ENCODE results near the gene FAM237B. TPM values are rescaled to one million over a fixed set of nuclear protein-coding genes. Genes with fewer than 3 reads are reported as not detected.

FAM237B gene
- total and polyA plus RNA-seq, 2 donors (not counting 1 experiment from before 2014, with no cell fraction given) = not detected

DNA sequence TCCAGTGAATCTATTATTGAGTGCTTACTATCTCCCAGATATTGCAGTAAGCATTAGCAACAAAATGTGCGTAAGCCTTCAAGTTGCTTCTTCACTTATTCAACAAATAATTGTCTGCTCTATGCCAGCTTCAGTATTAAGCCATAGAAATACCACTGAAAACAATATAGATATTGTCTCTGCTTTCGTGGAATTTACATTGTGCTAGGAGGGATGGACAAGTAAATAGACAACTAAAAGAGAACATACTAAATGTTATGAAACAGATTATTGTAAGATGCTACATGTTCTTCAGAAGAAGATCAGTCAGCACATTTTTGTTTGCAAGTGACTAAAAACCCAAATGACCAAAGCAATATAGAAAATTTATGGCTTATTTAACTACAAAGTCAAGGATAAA lies 48.9 kb downstream of the FAM237B start:
- H3K27me3 Mint-ChIP-seq = peaks cover 6% of the 10 kb centered on the region
- no peak for ATAC-seq (ENCODE audit: low read depth)
- no peak overlapping the region for H3K27ac Mint-ChIP-seq
- Histone ChIP-seq H4K20me1 (ENCODE audit: control insufficient read depth, insufficient read depth, low read length, poor library complexity, severe bottlenecking) (no peaks in the 10 kb centered on the region), H3K79me2 (ENCODE audit: control insufficient read depth, insufficient read depth, low read length) (no peaks in the 10 kb centered on the region), H3K4me2 (replicated peaks; ENCODE audit: low read depth, low read length, poor library complexity, severe bottlenecking) (no peak overlapping the region), H2AFZ (ENCODE audit: insufficient read depth, low read depth, low read length, poor library complexity, severe bottlenecking) (no peak overlapping the region), H3K9ac (ENCODE audit: low read length) (no peak overlapping the region), H3K27ac (ENCODE audit: low read length in 2 of 2) (no peak overlapping the region), H3K36me3 (replicated peaks in 1 of 2; ENCODE audit: control extremely low read depth in 1 of 2, control insufficient read depth in 1 of 2, extremely low read depth in 1 of 2, insufficient read depth in 2 of 2, low read length in 1 of 2) (no peaks in the 10 kb centered on the region), H3K4me1 (ENCODE audit: control insufficient read depth in 2 of 2, insufficient read depth in 2 of 2, low read length in 2 of 2) (no peaks in the 10 kb centered on the region), H3K27me3 (replicated peaks in 1 of 4; ENCODE audit: control extremely low read depth in 1 of 4, control insufficient read depth in 3 of 4, insufficient read depth in 4 of 4, low read length in 3 of 4) (no peaks in the 10 kb centered on the region), H3K9me3 (ENCODE audit: control extremely low read depth in 1 of 3, control insufficient read depth in 2 of 3, insufficient read depth in 1 of 3, low read length in 2 of 3) (no peaks in the 10 kb centered on the region), H3K4me3 (ENCODE audit: control extremely low read depth in 1 of 5, extremely low read depth in 1 of 5, insufficient read depth in 1 of 5, low read depth in 2 of 5, low read length in 4 of 5) (no peak overlapping the region)
- no peak for DNase-seq
- no peaks in the 10 kb centered on the region for H3K9me3 Mint-ChIP-seq (ENCODE audit: insufficient read depth)
- no peaks in the 10 kb centered on the region for H3K4me1 Mint-ChIP-seq
- no peak overlapping the region for H3K4me3 Mint-ChIP-seq
- ChIA-PET POLR2A (no interaction called here), CTCF (no interaction called here)
- TF ChIP-seq, protein P1, sequence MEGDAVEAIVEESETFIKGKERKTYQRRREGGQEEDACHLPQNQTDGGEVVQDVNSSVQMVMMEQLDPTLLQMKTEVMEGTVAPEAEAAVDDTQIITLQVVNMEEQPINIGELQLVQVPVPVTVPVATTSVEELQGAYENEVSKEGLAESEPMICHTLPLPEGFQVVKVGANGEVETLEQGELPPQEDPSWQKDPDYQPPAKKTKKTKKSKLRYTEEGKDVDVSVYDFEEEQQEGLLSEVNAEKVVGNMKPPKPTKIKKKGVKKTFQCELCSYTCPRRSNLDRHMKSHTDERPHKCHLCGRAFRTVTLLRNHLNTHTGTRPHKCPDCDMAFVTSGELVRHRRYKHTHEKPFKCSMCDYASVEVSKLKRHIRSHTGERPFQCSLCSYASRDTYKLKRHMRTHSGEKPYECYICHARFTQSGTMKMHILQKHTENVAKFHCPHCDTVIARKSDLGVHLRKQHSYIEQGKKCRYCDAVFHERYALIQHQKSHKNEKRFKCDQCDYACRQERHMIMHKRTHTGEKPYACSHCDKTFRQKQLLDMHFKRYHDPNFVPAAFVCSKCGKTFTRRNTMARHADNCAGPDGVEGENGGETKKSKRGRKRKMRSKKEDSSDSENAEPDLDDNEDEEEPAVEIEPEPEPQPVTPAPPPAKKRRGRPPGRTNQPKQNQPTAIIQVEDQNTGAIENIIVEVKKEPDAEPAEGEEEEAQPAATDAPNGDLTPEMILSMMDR (IDR thresholded peaks at IDR 0.05) = no peak
- TF ChIP-seq EZH2 (IDR thresholded peaks at IDR 0.05; ENCODE audit: borderline replicate concordance, insufficient read depth, low read depth, low read length, poor library complexity, severe bottlenecking) = no peak
- no CpG with 5 or more reads among the region's 2 CpGs for WGBS (ENCODE audit: insufficient coverage)
- intact Hi-C loops (cut with micrococcal nuclease) = no loop called here

DNA sequence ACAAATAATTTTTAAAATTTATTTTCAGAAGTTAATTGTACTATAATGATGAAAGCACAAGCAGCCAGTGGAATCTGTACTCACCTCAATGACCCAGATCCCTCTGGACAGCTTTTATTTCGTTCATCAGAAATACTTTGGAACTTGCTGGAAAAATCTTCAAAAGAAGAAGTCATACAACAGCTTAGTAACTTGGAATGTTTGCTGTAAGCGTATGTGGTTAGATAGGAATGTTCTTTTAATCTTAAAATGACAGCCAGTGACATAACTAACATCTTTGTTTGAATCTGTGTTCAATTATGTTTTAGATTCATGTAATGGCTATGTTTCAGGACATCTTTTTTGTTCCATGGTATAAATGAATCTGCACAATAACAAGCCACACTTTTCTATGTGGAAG lies 49.4 kb downstream of the FAM237B start:
- POLR2A ChIA-PET = no interaction called here
- no peak overlapping the region for H3K27ac ChIP-seq (ENCODE audit: low read length in 2 of 2)
- no peaks in the 10 kb centered on the region for H3K27me3 ChIP-seq (replicated peaks in 1 of 4; ENCODE audit: control extremely low read depth in 1 of 4, control insufficient read depth in 3 of 4, insufficient read depth in 4 of 4, low read length in 3 of 4)
- H3K4me1 ChIP-seq (ENCODE audit: control insufficient read depth in 2 of 2, insufficient read depth in 2 of 2, low read length in 2 of 2) = no peaks in the 10 kb centered on the region
- Mint-ChIP-seq H3K27me3 (peaks cover 8% of the 10 kb centered on the region), H3K27ac (no peak overlapping the region), H3K4me3 (no peak overlapping the region), H3K4me1 (no peaks in the 10 kb centered on the region), H3K9me3 (ENCODE audit: insufficient read depth) (no peaks in the 10 kb centered on the region)
- H3K9me3 ChIP-seq (ENCODE audit: control extremely low read depth in 1 of 3, control insufficient read depth in 2 of 3, insufficient read depth in 1 of 3, low read length in 2 of 3) = no peaks in the 10 kb centered on the region
- no peak for ATAC-seq (ENCODE audit: low read depth)
- CTCF ChIA-PET = no interaction called here
- no peak overlapping the region for H3K4me2 ChIP-seq (replicated peaks; ENCODE audit: low read depth, low read length, poor library complexity, severe bottlenecking)
- no peaks in the 10 kb centered on the region for H3K36me3 ChIP-seq (replicated peaks in 1 of 2; ENCODE audit: control extremely low read depth in 1 of 2, control insufficient read depth in 1 of 2, extremely low read depth in 1 of 2, insufficient read depth in 2 of 2, low read length in 1 of 2)
- intact Hi-C loops (cut with micrococcal nuclease) = no loop called here
- no peak overlapping the region for H2AFZ ChIP-seq (ENCODE audit: insufficient read depth, low read depth, low read length, poor library complexity, severe bottlenecking)
- WGBS (ENCODE audit: insufficient coverage) = 100% methylated on average over 1 of the region's 2 CpGs
- no peaks in the 10 kb centered on the region for H4K20me1 ChIP-seq (ENCODE audit: control insufficient read depth, insufficient read depth, low read length, poor library complexity, severe bottlenecking)
- no peak overlapping the region for H3K4me3 ChIP-seq (ENCODE audit: control extremely low read depth in 1 of 5, extremely low read depth in 1 of 5, insufficient read depth in 1 of 5, low read depth in 2 of 5, low read length in 4 of 5)
- no peak overlapping the region for H3K9ac ChIP-seq (ENCODE audit: low read length)
- DNase-seq = no peak
- TF ChIP-seq, protein P1 (IDR thresholded peaks at IDR 0.05) = no peak
- H3K79me2 ChIP-seq (ENCODE audit: control insufficient read depth, insufficient read depth, low read length) = no peaks in the 10 kb centered on the region
